ENCODE results near the gene OR5H2.
"Not testable (repeated sequence)": the region's sequence is repeated elsewhere in the genome, so short reads cannot be mapped to it uniquely, and the experiment has no call there.

The OR5H2 gene

DNA sequence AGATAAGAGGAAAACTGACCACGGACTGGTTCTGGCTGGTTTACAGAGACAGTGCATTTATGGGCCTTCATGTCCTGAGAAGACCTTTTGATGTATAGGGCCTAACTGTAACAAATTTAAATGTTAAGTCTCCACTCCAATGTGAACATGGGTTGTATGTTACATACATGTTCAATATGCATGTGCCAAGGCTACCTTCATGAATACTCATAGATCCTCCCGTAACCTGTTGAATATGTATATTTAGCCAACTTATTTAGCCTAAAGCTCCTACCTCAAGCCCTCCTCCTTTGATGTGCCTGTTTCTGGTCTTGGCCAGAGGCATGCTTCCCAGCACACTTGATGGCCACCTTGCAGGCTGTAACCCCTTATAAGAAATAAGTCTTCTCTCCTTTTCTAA lies at the start of gene OR5H2:
Gene OR5H2 (plus strand): TSS at position 301 of the 400 bp plus-strand sequence. CDS start 398 bp downstream, outside the sequence.
- no peak for DNase-seq

DNA sequence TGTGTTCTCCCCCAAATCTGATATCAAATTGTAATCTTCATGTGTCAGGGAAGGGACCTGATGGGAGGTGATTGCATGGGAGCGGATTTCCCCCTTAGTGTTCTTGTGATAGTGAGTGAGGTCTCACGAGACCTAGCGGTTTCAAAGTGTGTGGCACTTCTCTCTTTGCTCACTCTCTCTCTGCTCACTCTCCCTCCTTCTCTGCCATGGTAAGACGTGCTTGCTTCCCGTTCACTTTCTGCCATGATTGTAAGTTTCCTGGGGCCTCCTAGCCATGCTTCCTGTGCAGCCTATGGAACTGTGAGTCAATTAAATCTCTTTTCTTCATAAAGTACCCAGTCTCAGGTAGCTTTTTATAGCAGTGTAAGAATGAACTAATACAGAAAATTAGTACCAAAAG lies 48.8 kb upstream of the OR5H2 start:
- no peak for DNase-seq

DNA sequence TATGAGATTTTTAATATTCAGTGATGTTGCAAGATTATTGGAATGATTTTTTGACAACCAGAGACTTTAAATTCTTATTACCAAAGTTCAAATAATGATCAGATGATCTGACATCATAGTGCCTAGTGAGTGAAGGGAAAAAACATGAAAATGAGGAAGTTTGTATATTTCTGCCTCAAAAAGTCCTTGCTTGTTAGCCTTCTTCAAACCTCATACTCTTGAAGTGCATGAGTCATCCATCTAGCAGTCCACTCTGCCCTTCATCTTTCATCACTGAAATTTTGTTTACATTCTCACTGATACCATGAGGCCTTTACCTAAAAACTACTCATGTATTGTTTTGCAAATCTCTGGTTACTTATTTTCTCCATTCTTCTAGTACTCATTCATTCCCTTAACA lies 42.2 kb upstream of the OR5H2 start:
- DNase-seq: no peak

DNA sequence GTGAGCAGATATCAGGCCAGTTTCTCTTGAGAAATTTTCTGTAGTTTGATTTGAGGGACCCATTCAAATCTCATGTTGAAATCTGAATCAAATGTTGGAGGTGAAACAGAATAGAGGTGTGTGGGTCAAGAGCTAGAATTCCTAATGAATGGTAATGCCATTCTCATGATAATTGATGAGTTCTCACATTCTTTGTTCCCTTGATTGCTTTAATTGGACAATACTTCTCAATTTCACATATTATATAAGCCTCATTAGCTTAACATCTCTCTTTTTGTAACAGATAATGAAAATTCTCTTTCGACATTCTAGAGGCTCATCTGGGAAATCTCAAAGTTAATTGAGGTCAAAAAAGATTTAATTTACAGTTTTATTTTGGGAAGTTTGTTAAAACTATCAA lies 40.1 kb upstream of the OR5H2 start:
- no peak for DNase-seq

DNA sequence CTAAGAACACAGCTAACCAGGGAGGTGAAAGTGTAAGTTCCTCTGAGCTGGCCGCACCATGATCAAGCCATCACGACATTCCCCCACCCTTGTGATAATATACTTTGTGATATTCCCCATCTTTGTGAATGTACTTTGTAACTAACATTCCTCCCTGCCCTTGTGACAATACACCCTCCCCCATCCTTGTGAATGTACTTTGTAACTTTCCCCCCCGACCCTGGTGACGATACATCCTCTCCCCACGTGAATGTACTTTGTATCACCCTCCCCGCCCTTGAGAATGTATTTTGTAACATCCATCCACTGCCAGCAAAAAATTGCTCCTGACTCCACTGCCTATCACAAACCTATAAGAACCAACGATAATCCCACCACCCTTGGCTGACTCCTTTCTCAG lies 38.5 kb upstream of the OR5H2 start:
- no peak for DNase-seq

DNA sequence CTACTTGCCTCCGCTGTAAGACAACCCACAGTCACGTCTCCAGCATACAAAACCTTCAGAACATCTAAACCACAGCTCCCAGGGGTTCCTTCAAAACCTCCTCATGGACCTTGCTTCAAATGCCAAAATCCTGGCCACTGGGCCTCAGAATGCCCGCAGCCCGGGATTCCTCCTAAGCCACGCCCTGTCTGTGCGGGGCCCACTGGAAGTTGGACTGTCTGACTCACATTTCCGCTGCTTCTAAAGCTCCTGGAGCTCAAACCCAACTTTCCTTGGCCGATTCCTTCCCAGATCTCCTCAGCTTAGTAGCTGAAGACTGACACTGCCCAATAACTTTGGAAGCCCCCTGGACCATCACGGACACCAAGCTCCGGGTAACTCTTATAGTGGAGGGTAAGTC lies 36.2 kb upstream of the OR5H2 start:
- no peak for DNase-seq

DNA sequence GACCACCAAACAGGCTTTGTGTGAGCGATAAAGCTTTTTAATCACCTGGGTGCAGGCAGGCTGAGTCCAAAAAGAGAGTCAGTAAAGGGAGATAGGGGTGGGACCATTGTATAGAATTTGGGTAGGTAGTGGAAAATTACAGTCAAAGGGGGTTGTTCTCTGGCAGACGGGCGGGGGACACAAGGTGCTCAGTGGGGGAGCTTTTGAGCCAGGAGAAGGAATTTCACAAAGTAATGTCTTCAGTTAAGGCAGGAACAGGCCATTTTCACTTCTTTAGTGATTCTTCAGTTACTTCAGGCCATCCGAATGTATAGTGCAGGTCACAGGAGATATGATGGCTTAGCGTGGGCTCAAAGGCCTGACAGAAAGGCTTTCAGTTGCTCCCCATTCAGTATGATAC lies 26.3 kb upstream of the OR5H2 start:
- not testable (repeated sequence) for DNase-seq

DNA sequence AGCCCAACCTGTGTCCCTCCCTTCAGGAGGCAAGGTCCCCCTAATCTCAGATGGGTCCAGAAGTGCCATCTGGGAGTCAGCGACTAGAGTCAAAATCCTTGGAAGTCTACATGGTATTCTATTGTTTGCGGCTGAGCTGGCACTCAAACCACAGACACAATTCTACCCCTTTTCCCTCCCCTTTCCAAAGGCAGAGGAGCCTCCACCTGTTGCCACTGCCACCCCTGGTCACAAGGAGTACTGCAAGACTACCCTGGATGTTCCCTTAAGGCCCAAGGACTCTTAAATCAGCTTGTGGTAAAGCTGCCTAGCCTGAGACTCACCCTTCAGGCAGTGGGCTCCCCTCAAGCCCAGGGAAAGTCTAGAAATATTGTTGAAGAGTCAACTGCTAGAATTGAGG lies 22.6 kb upstream of the OR5H2 start:
- DNase-seq: no peak

DNA sequence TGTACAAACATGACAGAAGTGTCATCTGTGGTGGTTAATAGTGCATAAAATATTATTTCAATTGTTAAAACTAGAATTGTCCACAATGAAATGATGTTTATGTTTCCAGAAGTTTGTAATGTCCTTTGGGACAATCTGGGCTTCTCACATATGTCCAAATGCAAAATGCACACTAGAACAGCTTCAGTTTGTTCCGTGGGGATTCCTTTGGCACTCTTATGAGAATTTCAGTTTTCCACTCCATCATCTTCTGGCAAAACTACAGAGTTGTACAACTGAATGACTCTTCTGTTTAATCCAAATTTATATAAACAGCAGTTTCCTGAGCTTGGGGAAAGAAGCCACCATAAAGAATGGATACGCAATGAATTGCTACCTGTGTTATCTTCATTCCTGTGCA lies 20.3 kb upstream of the OR5H2 start:
- DNase-seq: no peak

DNA sequence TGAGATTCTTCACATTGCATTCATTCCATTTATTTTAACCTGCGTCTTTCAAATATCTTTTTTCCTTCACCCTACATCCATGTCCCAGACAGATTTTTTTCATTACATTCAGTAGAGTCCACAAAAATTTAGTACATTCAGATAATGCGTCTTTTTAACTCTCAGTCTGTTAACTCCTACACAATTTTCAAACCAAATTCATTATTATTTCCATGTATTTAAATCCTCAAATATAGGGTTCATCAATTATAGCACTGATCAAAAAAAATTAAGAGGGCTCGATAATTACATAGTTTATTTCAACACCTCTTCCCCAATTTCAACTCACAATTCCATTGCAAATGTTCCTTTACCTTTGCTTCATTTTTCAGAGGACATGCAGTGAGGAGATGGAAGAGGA lies 18.4 kb upstream of the OR5H2 start, which contains the start of gene OR5H6:
Gene OR5H6 (plus strand): TSS at position 301 of the 400 bp plus-strand sequence. CDS start 89 bp downstream, at position 390.
- no peak for DNase-seq

DNA sequence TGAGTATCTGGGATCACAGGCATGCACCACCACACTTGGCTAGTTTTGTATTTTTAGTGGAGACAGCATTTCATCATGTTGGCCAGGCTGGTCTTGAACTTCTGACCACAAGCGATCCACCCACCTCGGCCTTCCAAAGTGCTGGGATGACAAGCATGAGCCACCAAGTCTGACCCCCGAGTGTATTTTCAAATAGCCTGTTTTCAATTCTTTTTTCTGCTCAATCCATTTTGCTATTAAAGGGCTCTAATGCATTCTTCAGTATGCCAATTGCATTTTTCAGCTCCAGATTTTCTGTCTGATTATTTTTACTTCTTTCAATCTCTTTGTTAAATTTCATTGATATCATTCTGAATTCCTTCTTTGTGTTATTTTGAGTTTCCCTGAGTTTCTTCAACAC lies 12.5 kb upstream of the OR5H2 start:
- no peak for DNase-seq

DNA sequence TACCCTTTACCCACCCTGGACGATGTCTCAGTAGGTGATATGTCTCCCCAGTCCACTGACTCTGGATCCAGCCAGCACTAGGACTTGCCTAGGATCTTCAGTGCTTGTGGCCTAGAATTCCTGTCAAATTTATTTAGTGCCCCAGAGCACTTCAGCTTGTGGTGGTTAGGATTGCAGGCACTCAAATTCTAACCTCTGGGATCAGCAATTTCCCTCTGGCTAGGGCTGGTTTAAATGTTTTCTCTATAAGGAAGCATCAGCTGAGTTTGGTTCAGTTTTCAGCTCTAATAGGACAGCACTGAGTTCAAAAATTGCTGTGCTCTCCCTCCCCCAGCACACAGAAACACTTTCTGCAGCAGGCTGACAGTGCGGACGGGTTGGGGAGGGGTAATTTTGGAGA lies 10.2 kb upstream of the OR5H2 start:
- DNase-seq: no peak

DNA sequence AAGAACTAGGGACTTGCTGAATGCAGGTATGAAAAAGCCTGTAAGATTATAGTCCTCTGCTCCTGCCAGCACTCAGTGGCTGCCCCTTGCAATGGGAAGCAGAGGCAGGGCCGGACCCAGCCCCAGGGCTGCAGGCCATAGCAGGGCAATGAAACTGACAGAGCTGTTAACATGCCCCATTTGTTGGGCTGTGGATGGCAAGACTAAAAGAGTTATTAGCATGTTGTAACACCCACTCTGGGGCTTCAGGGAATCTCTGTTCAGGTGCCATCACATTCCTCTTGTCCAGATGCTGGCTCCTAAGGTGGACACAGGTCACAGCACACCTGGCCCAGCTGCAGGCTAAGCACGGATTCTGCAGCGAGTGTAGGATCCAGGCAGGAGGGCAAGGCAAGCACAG lies 7.4 kb upstream of the OR5H2 start:
- DNase-seq: no peak

DNA sequence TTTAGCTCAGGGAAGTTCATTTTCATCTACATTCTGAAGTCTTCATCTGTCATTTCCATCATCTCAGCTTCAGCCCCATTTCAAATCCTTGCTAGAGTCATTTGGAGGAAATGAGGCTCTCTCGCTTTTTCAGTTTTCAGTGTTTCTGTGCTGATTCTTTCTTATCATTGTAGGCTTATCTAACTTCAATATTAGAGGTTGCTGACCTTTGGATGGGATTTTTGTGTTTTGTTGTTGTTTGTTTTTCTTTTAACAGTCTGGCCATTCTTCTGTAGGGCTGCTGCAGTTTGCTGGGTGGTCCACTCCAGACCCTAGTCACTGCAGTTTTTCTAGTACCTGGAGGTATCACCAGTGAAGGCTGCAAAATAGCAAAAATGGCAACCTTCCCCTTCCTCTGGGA lies 8.6 kb downstream of the OR5H2 start:
- DNase-seq: no peak

DNA sequence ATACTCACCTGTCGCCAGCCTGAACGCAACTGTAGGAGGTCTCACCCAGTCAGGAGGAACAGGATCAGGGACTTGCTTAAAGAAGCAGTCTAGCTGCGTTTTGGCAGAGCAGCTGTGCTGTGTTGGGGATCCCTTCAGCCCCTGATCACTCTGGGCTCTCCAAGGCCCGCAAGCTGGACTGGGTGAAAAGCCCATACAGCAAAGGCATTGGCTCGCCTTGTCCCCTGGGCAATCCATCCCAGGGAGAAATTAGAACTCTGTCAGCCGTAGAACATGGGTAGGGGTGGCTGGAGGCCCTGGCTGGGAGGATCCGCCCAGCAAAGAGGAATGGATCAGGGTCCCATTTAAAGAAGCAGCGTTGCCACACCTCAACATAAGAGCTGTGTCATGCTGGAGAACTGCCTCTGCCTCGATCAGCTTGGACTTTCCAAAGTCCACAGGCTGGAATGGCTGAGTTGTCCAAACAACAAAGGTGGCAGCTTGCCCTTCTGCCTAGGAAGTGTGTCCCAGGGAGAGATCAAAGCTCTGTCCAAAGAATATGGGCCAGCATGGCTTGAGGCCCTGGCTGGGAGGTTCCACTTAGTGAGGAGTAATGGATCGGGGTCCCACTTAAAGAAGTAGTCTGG lies 9.1 kb downstream of the OR5H2 start:
- no peak for DNase-seq

DNA sequence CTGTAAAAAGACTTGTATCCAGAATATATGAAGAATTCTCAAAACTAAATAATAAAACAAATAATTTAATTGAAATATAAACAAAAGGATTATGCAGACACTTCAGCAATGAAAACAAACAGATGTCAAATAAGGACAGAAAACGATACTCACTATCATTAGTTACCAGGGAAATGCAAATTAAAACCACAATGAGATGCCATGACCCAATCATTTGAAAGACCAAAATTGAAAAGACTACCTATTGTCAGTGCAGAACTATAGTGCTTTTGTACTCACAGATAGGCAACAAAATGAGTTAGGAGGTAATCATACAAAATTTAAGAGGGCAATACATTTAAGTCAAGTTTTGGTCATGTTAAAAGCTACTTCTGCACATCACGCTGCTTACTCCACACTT lies 39.8 kb downstream of the OR5H2 start:
- no peak for DNase-seq

DNA sequence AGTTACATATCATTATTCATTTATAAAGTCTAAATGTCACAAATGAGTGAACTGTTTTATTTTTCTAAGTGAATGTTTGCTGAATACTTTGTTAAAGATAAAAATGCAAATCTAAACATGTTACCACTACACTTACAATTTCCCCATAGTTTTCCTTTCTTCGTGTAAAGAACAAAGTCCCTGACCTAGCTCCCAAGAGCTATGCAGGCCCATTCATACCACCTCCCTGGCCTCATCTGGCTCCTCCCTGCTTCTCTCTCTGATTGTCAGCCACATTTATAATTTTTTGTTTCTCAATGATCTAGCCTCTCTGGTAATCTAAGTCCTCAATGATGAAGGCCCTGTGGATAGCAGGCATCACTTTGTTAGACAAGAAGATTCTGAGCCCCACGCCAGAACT lies 40.4 kb downstream of the OR5H2 start:
- no peak for DNase-seq

DNA sequence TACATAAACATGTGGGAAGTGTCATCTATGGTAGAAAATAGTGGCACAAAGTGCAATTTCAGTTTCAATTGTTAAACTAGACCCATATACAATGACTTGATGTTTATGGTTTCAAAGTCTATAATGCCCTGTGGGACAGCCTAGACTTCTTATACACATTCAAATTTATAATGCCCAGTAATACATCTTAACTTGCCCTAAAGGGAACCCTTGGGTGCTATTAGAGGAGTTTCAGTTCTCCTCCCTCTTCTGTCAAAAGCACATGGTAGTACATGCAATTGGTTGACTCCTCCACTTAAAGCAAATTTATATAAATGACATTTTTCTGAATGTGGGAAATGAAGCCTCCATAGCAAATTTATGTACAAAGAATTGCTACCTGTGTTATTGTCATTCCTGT lies 41.1 kb downstream of the OR5H2 start:
- DNase-seq: no peak

DNA sequence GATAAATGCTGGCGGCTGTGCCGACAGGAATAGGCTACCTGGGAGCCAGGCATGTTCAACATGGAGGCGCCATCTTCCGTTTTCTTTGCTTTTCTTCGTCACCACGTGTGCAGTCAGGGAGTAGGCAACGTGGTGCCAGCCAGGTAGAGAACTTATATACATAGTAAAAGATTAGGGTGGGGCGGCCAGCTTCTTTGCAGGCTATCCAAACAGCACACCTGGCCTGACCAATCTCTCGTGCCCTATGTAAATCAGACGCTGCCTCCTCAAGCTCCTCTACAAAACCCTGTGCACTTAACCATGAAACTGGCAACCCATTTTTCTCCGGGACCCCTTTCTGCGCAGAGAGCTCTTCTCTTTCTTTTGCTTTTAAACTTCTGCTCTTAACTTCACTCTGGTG lies 42.8 kb downstream of the OR5H2 start:
- DNase-seq: no peak

DNA sequence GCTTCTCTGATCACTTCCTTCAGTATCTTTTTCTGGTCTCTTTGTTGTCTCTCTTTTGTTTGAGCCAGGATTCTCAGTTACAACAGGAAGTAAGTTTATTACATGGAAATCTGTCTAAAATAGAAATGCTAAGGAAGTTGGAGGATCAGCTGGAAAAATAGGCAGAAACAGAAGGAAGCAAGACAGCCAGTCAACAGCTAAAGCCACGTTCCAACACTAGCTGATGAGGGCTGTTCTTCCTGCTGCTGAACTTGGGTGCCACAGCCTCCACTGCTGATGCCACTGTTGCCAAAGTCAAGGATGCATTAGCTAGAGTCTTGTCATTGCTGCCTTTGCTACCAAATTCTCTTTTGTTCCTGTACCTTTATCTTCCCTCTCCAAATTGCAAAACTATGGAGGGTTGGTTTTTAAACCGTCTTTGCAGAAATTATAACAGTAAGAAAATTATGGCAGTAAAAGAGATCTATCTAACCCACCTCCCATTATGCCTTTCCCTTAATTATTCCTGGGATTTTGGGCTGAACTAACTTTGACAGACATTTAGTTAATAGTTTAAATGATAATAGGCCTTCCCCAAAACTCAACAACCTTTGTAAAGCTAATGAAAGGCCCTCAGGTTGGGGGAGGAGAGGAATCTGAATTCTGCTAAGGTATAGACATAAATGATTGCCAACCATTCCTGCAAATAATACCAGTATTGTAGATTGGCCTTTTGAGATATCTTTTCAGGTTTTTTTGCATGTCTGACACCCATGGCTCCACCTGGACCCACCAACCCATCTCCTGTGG lies 44.0 kb downstream of the OR5H2 start:
- DNase-seq: no peak

DNA sequence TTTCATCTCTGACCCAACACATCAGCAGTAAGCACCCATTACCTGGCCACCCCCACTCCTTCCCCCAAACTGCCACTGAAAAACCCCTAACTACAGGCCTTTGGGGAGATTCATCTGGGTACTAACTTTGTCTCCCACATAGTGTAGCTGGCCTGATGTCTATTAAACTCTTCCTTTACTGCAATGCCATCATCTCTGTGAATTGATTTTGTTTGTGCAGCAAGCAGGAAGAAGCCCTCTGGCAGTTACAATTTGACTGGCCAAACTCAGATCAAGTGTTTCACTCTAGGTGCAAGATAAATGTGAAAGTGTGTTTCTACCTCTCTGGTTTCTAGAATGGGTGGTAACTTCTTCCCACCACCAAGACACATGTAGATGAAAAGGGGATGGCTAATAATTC lies 44.6 kb downstream of the OR5H2 start:
- DNase-seq: no peak

DNA sequence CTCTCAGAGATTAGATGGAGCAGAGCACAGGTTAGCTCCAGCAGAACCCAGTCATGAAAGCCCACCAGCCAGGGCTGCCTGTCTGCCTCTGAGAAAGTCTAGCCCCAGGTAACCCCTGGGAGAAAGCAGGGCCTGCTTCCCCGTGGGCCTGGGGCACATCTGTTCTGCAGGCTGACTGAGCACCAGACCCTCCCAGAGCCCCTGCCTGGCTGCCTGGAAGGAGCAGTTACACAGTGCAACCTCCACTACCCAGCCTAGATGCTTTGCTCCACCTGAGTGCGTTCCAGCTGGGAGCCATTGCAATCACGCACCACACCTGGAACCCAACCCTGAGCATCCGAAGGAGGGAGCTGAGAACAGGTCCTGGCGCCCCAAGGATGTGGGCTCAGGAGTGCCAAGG lies 46.6 kb downstream of the OR5H2 start:
- no peak for DNase-seq

DNA sequence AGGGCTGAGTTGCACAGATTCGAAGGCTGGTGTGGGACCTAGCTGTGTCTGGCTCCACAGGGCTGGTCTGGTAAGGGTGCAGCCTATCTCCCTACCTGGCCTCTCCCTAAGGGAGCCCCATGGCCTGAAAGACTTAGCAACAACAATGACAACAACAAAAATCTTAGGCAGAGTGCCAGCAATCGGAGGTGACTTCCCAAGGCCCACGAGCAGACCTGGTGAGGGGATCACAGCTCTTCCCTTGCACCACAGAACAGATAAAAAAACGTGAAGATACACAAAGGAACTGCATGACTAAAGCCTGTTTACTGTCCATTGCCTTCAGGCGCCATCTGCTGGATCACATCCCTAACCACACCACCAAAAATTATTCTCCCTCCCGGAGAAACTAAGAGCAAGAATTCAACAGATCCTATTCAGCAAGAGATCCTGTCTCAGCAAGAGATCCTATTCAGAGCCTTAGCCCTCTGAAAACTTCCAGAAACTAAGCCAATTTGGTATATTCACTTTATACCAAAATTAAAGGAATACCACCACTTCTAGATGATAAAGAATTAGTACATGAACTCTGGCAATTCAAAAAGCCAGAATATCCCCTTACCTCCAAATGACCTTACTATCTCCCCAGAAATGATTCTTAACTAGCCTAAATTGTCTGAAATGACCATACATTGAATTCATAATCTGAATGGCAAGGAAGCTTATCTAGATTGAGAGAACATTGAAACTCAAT lies 47.3 kb downstream of the OR5H2 start:
- peak; percentile 16 for DNase-seq

DNA sequence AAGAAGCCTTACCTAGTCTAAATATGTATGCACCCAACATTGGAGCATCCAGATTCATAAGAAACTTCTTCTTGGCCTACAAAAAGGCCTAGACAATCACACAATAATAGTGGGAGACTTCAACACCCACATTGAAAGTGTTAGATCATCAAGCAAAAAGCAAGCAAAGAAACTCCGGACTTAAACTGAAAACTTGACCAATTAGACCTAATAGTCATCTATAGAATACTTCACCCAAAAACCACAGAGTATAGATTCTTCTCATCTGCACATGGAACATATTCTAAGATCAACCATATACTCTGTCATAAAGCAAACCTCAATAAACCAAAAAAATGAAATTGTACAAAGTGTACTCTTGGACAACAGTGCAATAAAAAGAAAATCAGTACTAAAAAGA lies 49.0 kb downstream of the OR5H2 start:
- DNase-seq: no peak

Measured in activated CD4-positive, alpha-beta T cell treated with anti-CD3 and anti-CD28 coated beads for 1 hour (primary cell).